ENCODE data around the gene SMTNL2. TPM values are rescaled to one million over a fixed set of nuclear protein-coding genes. Genes with fewer than 3 reads are reported as not detected.

Gene SMTNL2
- total RNA-seq, 1 experiment from 2014 or later: not detected

DNA sequence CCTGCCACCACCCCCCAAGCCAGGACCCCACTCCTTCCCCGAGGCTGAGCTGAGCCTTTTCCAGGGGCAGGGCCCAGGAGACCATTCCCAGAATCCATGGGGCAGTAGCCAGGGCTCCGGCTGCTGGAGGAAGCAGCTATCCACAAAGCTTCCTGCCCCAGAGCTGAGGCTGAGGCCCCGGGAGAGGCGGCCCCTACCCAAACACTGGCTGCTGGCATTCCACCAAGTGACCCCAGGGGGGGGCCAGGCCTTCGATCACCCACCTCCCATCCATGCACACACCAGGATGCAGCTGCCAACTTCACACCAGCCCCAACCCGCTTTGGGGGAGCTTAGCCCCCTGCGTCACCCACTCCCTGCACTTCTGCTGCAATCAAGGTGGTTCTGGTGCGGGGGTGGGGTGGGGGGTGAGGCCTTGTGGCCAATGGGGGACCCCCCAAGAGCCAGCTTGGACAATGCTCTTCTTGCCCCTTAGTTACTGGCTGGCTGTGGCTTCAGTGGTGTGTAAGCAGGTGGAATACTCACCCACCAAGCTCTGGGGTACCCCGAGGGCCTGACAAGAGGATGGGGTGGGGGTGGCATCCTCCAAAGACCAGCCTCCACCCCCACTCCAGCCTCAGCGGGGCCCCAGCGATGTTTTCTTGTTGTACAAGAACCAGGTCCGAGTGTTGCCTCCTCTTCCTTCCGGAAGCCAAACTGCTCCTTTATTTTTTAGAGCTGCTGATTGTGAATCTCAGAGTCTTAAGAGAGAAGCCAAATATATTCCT is 45.9 kb upstream of the SMTNL2 start:
- no peak for TF ChIP-seq EZH2 (IDR thresholded peaks at IDR 0.05; ENCODE audit: borderline replicate concordance, low read depth, low read length, poor library complexity, severe bottlenecking)
- TF ChIP-seq, protein P1, sequence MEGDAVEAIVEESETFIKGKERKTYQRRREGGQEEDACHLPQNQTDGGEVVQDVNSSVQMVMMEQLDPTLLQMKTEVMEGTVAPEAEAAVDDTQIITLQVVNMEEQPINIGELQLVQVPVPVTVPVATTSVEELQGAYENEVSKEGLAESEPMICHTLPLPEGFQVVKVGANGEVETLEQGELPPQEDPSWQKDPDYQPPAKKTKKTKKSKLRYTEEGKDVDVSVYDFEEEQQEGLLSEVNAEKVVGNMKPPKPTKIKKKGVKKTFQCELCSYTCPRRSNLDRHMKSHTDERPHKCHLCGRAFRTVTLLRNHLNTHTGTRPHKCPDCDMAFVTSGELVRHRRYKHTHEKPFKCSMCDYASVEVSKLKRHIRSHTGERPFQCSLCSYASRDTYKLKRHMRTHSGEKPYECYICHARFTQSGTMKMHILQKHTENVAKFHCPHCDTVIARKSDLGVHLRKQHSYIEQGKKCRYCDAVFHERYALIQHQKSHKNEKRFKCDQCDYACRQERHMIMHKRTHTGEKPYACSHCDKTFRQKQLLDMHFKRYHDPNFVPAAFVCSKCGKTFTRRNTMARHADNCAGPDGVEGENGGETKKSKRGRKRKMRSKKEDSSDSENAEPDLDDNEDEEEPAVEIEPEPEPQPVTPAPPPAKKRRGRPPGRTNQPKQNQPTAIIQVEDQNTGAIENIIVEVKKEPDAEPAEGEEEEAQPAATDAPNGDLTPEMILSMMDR (conservative IDR thresholded peaks at IDR 0.05; ENCODE audit: low read depth, low read length): no peak
- POLR2A ChIA-PET (ENCODE audit: low non-redundant PET): no interaction called here
- H3K4me3 ChIP-seq (ENCODE audit: low read depth, low read length, poor library complexity, severe bottlenecking): no peak overlapping the region
- peaks cover 56% of the 10 kb centered on the region for H3K36me3 ChIP-seq (ENCODE audit: insufficient read depth, low read length, poor library complexity, severe bottlenecking)
- H3K9me3 ChIP-seq (ENCODE audit: low read depth, low read length, poor library complexity, severe bottlenecking): no peaks in the 10 kb centered on the region
- BruUV-seq (replicated peaks): no TSS peak
- no peaks in the 10 kb centered on the region for H3K27me3 ChIP-seq (replicated peaks; ENCODE audit: insufficient read depth, low read depth, low read length, poor library complexity)
- H3K4me1 ChIP-seq (ENCODE audit: insufficient read depth, low read length, poor library complexity, severe bottlenecking): peaks cover 5% of the 10 kb centered on the region
- DNase-seq (ENCODE audit: low spot score): no peak
- CTCF ChIA-PET: interaction anchor here (0.6 kb wide), 1 partner anchor 31 kb away, joined by 15 read pairs; no protein-coding TSS in a partner anchor
- intact Hi-C loops (cut with micrococcal nuclease; ENCODE audit: unreplicated experiment): no loop called here
- no peak overlapping the region for H3K27ac ChIP-seq (ENCODE audit: low read depth, low read length, poor library complexity, severe bottlenecking)

DNA sequence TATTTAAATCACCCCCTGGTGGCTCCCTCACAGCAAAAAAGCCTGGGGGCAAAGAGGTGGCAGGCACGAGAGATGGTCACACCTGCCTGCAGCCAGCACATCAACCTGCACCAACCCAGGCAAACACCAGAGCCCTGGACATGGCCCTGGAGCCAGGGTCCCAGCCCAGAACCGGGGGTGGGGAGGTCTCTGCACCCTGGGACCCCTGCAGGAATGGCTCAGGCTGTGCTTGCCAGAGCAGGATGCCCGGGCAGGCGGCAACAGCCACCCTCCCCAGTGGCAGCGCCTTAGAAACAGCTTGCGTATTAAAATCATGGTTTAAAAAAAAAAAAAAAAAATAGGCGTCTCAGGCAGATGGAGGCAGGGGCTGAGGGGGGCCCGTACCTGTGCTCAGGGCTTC is 45.3 kb upstream of the SMTNL2 start:
- no peak for DNase-seq (ENCODE audit: low spot score)
- TSS peak; percentile 78 for BruUV-seq (replicated peaks)
- Histone ChIP-seq H3K36me3 (ENCODE audit: insufficient read depth, low read length, poor library complexity, severe bottlenecking) (peaks cover 57% of the 10 kb centered on the region), H3K27me3 (replicated peaks; ENCODE audit: insufficient read depth, low read depth, low read length, poor library complexity) (no peaks in the 10 kb centered on the region), H3K9me3 (ENCODE audit: low read depth, low read length, poor library complexity, severe bottlenecking) (no peaks in the 10 kb centered on the region), H3K4me1 (ENCODE audit: insufficient read depth, low read length, poor library complexity, severe bottlenecking) (peaks cover 5% of the 10 kb centered on the region), H3K27ac (ENCODE audit: low read depth, low read length, poor library complexity, severe bottlenecking) (no peak overlapping the region), H3K4me3 (ENCODE audit: low read depth, low read length, poor library complexity, severe bottlenecking) (no peak overlapping the region)
- ChIA-PET CTCF (no interaction called here), POLR2A (ENCODE audit: low non-redundant PET) (no interaction called here)
- TF ChIP-seq EZH2 (IDR thresholded peaks at IDR 0.05; ENCODE audit: borderline replicate concordance, low read depth, low read length, poor library complexity, severe bottlenecking): no peak
- TF ChIP-seq, protein P1 (conservative IDR thresholded peaks at IDR 0.05; ENCODE audit: low read depth, low read length): no peak
- intact Hi-C loops (cut with micrococcal nuclease; ENCODE audit: unreplicated experiment): no loop called here

DNA sequence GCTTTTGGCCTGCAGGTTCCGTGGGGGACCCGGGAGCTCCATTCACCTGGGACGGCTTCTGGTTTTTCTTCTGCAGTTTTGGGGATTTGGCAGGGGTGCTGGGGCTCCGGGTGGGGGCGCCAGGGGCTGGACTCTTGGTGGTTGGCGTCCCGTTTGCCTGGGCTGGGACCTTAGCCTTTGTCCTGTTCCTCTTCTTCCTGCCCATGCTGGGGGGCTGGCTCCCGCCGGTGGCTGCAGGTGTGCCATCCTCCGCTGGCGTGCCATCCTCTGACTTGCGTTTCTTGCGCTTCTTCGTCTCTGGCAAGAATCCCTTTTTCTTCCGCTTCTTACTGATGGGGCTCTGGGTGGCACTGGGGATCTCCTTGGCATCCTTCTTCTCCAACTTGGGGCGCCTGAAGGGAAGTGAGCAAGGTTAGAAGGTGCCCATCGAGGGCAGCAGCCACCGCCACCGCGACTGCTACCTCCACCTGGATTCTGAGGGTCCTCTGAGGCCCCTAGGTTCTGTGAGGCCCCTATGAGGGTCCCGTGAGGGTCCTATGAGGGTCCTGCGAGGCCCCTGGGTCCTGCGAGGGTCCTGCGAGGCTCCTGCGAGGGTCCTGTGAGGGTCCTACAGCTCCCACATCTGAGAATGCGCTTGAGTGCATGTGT is 44.6 kb upstream of the SMTNL2 start:
- POLR2A ChIA-PET (ENCODE audit: low non-redundant PET): no interaction called here
- no peaks in the 10 kb centered on the region for H3K27me3 ChIP-seq (replicated peaks; ENCODE audit: insufficient read depth, low read depth, low read length, poor library complexity)
- DNase-seq (ENCODE audit: low spot score): no peak
- peaks cover 5% of the 10 kb centered on the region for H3K4me1 ChIP-seq (ENCODE audit: insufficient read depth, low read length, poor library complexity, severe bottlenecking)
- TF ChIP-seq EZH2 (IDR thresholded peaks at IDR 0.05; ENCODE audit: borderline replicate concordance, low read depth, low read length, poor library complexity, severe bottlenecking): no peak
- TF ChIP-seq, protein P1 (conservative IDR thresholded peaks at IDR 0.05; ENCODE audit: low read depth, low read length): no peak
- BruUV-seq (replicated peaks): no TSS peak
- H3K36me3 ChIP-seq (ENCODE audit: insufficient read depth, low read length, poor library complexity, severe bottlenecking): peaks cover 60% of the 10 kb centered on the region
- no peak overlapping the region for H3K27ac ChIP-seq (ENCODE audit: low read depth, low read length, poor library complexity, severe bottlenecking)
- intact Hi-C loops (cut with micrococcal nuclease; ENCODE audit: unreplicated experiment): no loop called here
- CTCF ChIA-PET: no interaction called here
- no peak overlapping the region for H3K4me3 ChIP-seq (ENCODE audit: low read depth, low read length, poor library complexity, severe bottlenecking)
- no peaks in the 10 kb centered on the region for H3K9me3 ChIP-seq (ENCODE audit: low read depth, low read length, poor library complexity, severe bottlenecking)
